IMR-90 (cell line): ENCODE measurements around the gene PAK5. TPM values are rescaled to one million over a fixed set of nuclear protein-coding genes. Genes with fewer than 3 reads are reported as not detected.

Source experiments
- ATAC-seq: fragments of 200-7000 bp; cut with Tn5 transposase; 2 replicates; pipeline ENCODE4 v1.9.1; 2020; ENCODE audit warnings: low read depth, mild to moderate bottlenecking, moderate library complexity
- BruUV-seq: library from RNA; stranded (reverse); fragments of 400-500 nt; replicated peaks from 2 replicates; lab custom pipeline; 2021; lab: Mats Ljungman, UMichigan
- CTCF ChIA-PET: fragments of 300-600 bp; formaldehyde crosslinking; extraction: SDS; loops from one replicate; lab custom pipeline; 2021; ENCODE audit warnings: antibody characterized with exemption; lab: Yijun Ruan, JAX
- POLR2A ChIA-PET: fragments of 300-600 bp; sonication (Branson Sonifier 250); formaldehyde crosslinking; loops from one replicate; lab custom pipeline; 2022; ENCODE audit warnings: antibody characterized with exemption; ENCODE audit not compliant: unreplicated experiment; lab: Charles Lee
- DNase-seq: peaks from one replicate; pipeline ENCODE4 v3.0.0; 2013
- H2AFZ ChIP-seq: replicated peaks from 2 replicates; pipeline ENCODE3; 2013; ENCODE audit warnings: low read length, mild to moderate bottlenecking; ENCODE audit not compliant: poor library complexity
- H2AK5ac ChIP-seq: 2 replicates; pipeline ENCODE4 v1.6.1; 2013; ENCODE audit warnings: low read depth, low read length, inconsistent platforms
- H2AK9ac ChIP-seq: replicated peaks from 2 replicates; pipeline ENCODE3; 2013; ENCODE audit warnings: mild to moderate bottlenecking, low read depth, low read length, moderate library complexity; ENCODE audit not compliant: poor library complexity
- H2BK120ac ChIP-seq: 2 replicates; pipeline ENCODE4 v1.6.1; 2013; ENCODE audit warnings: low read depth, low read length, inconsistent platforms
- H2BK15ac ChIP-seq: 3 replicates; pipeline ENCODE4 v1.6.1; 2013; ENCODE audit warnings: low read depth, low read length, inconsistent platforms
- H2BK20ac ChIP-seq: 2 replicates; pipeline ENCODE4 v1.6.1; 2013; ENCODE audit warnings: low read depth, mild to moderate bottlenecking, inconsistent platforms, low read length, moderate library complexity
- H2BK5ac ChIP-seq: 2 replicates; pipeline ENCODE4 v1.6.1; 2013; ENCODE audit warnings: mild to moderate bottlenecking, low read depth, low read length, inconsistent platforms; ENCODE audit not compliant: poor library complexity, severe bottlenecking
- H3K14ac ChIP-seq: replicated peaks from 2 replicates; pipeline ENCODE4 v1.6.1; 2013; ENCODE audit warnings: low read depth, low read length, inconsistent platforms
- H3K18ac ChIP-seq: 2 replicates; pipeline ENCODE4 v1.6.1; 2013; ENCODE audit warnings: low read depth, low read length, control low read depth
- H3K23ac ChIP-seq: 2 replicates; pipeline ENCODE4 v1.6.1; 2013; ENCODE audit warnings: low read depth, low read length, inconsistent platforms
- H3K27ac ChIP-seq: 2 replicates; pipeline ENCODE4 v1.5.1; 2013; ENCODE audit warnings: mild to moderate bottlenecking, control low read depth, low read length; ENCODE audit not compliant: insufficient read depth
- H3K27me3 ChIP-seq: 2 replicates; pipeline ENCODE4 v1.6.1; 2013; ENCODE audit warnings: low read length; ENCODE audit not compliant: control insufficient read depth, insufficient read depth
- H3K36me3 ChIP-seq: 2 replicates; pipeline ENCODE4 v1.6.1; 2013; ENCODE audit warnings: low read length, mixed read lengths; ENCODE audit not compliant: control insufficient read depth, insufficient read depth
- H3K4ac ChIP-seq: 2 replicates; pipeline ENCODE4 v1.6.1; 2013; ENCODE audit warnings: low read depth, low read length, inconsistent platforms
- H3K4me1 ChIP-seq: 2 replicates; pipeline ENCODE4 v1.6.1; 2013; ENCODE audit warnings: low read length, mixed read lengths; ENCODE audit not compliant: control insufficient read depth, insufficient read depth
- H3K4me2 ChIP-seq: 2 replicates; pipeline ENCODE4 v1.6.1; 2013; ENCODE audit warnings: low read depth, mild to moderate bottlenecking, control low read depth, low read length, moderate library complexity
- H3K4me3 ChIP-seq: 2 replicates; pipeline ENCODE4 v1.5.1; 2013; ENCODE audit warnings: low read depth, mild to moderate bottlenecking, control low read depth, low read length, moderate library complexity; ENCODE audit not compliant: insufficient read depth
- H3K56ac ChIP-seq: 2 replicates; pipeline ENCODE4 v1.6.1; 2013; ENCODE audit warnings: low read length, inconsistent platforms; ENCODE audit not compliant: insufficient read depth; ENCODE audit errors: extremely low read depth
- H3K79me1 ChIP-seq, 2 experiments: 2 replicates each; pipeline ENCODE4 v1.6.1; 2013; ENCODE audit warnings: low read length in 2 of 2, inconsistent platforms in 1 of 2, low read depth in 1 of 2
- H3K9ac ChIP-seq: 2 replicates; pipeline ENCODE4 v1.6.1; 2013; ENCODE audit warnings: low read depth, low read length, control low read depth
- H3K9me1 ChIP-seq: 2 replicates; pipeline ENCODE4 v1.6.1; 2013; ENCODE audit warnings: low read length, inconsistent platforms; ENCODE audit not compliant: insufficient read depth
- H3K9me3 ChIP-seq: 2 replicates; pipeline ENCODE4 v1.6.1; 2013; ENCODE audit warnings: low read length; ENCODE audit not compliant: control insufficient read depth, insufficient read depth
- H4K20me1 ChIP-seq: 2 replicates; pipeline ENCODE4 v1.6.1; 2013; ENCODE audit warnings: low read length, inconsistent platforms; ENCODE audit not compliant: insufficient read depth
- H4K5ac ChIP-seq: 2 replicates; pipeline ENCODE4 v1.6.1; 2013; ENCODE audit warnings: mild to moderate bottlenecking, low read depth, low read length, control low read depth
- H4K8ac ChIP-seq, 2 experiments: 2 replicates each; pipeline ENCODE4 v1.6.1; 2013; ENCODE audit warnings: low read depth in 2 of 2, low read length in 2 of 2, control low read depth in 1 of 2, inconsistent platforms in 1 of 2
- H4K91ac ChIP-seq: 2 replicates; pipeline ENCODE4 v1.6.1; 2013; ENCODE audit warnings: low read depth, low read length, inconsistent platforms; ENCODE audit not compliant: insufficient read depth
- RCOR1 ChIP-seq: IDR thresholded peaks from 2 replicates; pipeline ENCODE4 v1.6.1; 2012; ENCODE audit warnings: mild to moderate bottlenecking, low read length, improper control_type of control experiment; ENCODE audit not compliant: insufficient replicate concordance
- WGBS, 2 experiments: methylation state at CpG; one replicate each; pipeline versions ENCODE4 v1.1.5 to v1.1.7; 2013; ENCODE audit warnings: missing lambda C conversion rate in 2 of 2; ENCODE audit not compliant: insufficient read length in 1 of 2; ENCODE audit errors: extremely low coverage in 2 of 2; 5-methylcytosine and 5-hydroxymethylcytosine counted together
- dilution Hi-C: fragments of 300-500 bp; cut with HindIII; formaldehyde crosslinking; loops from one replicate; pipeline ENCODE4 v1.14.3; 2018; ENCODE audit warnings: low sequenced_read_pairs; ENCODE audit not compliant: unreplicated experiment
- in situ Hi-C: fragments of 300-500 bp; cut with MboI; formaldehyde crosslinking; loops from 3 replicates; pipeline ENCODE4 v1.14.3; 2019; ENCODE audit warnings: low sequenced_read_pairs, inconsistent platforms, mixed read lengths
- intact Hi-C: fragments of 100-400 bp; cut with micrococcal nuclease; formaldehyde crosslinking; loops from 2 replicates; pipeline ENCODE4 v1.10.0; 2022
- polyA plus RNA-seq, 3 experiments: library from polyadenylated mRNA; depleted of rRNA; stranded (reverse); fragments of >200 nt; gene quantifications; 2 replicates each; pipeline ENCODE4 v1.2.3, GENCODE V29; 2012; ENCODE audit warnings: low replicate concordance in 1 of 3
- total RNA-seq: library from RNA; depleted of rRNA; stranded (reverse); fragments of >200 nt; gene quantifications from 2 replicates; pipeline ENCODE4 v1.2.3, GENCODE V29; 2012

PAK5 gene
- total and polyA plus RNA-seq, 2 of the 4 experiments (the other 2 are of a cell fraction), result not detected

DNA sequence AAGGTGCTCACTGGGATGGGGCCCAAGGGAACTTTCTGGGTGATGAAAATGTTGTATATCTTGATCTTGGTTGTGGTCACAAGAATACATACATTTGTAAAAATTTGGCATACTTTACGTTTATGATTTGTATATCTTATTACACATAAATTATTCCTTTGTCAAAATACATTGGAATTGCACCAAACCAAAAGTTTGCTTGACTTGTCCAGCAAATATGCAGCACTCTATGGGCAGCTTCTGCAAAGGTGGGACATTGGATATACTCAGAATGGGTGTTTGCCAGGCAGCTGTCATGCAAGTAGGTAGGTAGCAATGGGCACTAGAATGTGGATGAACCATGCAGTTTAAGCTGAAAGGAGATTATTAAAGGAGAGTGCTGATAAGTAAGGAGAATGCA, 246.5 kb downstream of the PAK5 start:
- DNase-seq (no peak), ATAC-seq (no peak)
- Histone ChIP-seq H3K79me1 (no peaks in the 10 kb centered on the region), H3K9me3 (no peaks in the 10 kb centered on the region), H3K27me3 (peaks cover 3% of the 10 kb centered on the region), H3K9ac (no peak overlapping the region), H2AK9ac (no peak overlapping the region), H2AFZ (no peak overlapping the region), H2BK20ac (no peak overlapping the region), H3K23ac (no peak overlapping the region), H3K56ac (no peak overlapping the region), H2BK5ac (no peak overlapping the region), H4K8ac (no peak overlapping the region), H4K91ac (no peak overlapping the region), H2BK120ac (no peak overlapping the region), H3K4me3 (no peak overlapping the region), H3K9me1 (no peaks in the 10 kb centered on the region), H2AK5ac (no peak overlapping the region), H3K4me1 (no peaks in the 10 kb centered on the region), H3K36me3 (no peaks in the 10 kb centered on the region), H4K5ac (no peak overlapping the region), H3K27ac (no peak overlapping the region), H3K14ac (no peak overlapping the region), H4K20me1 (no peaks in the 10 kb centered on the region), H2BK15ac (no peak overlapping the region), H3K4ac (no peak overlapping the region), H3K4me2 (no peak overlapping the region), H3K18ac (no peak overlapping the region)
- WGBS, 2 experiments, result no CpG with 5 or more reads among the region's 1 CpG
- no peak for TF ChIP-seq RCOR1
- dilution Hi-C loops, result no loop called here
- in situ Hi-C loops, result no loop called here
- intact Hi-C loops, result loop anchor here (5.0 kb wide), 1 partner anchor 75 kb away; no protein-coding TSS in a partner anchor
- ChIA-PET POLR2A (no interaction called here), CTCF (no interaction called here)
- no TSS peak for BruUV-seq
